Skeletal muscle tissue (tissue), 4 donors: Measurements from ENCODE around the gene TSR1. TPM values are rescaled to one million over a fixed set of nuclear protein-coding genes. Genes with fewer than 3 reads are reported as not detected.

Source experiments
- H3K27ac ChIP-seq: one replicate; pipeline ENCODE4 v1.7.0; 2013; ENCODE audit warnings: mild to moderate bottlenecking, low read depth, low read length, inconsistent platforms
- H3K27me3 ChIP-seq, 3 donors: one replicate each; pipeline ENCODE4 v1.7.0; 2013; ENCODE audit warnings: low read length in 3 of 3; ENCODE audit not compliant: control insufficient read depth in 3 of 3, insufficient read depth in 3 of 3
- H3K36me3 ChIP-seq, 3 donors: one replicate each; pipeline ENCODE4 v1.7.0; 2013; ENCODE audit warnings: low read length in 3 of 3; ENCODE audit not compliant: control insufficient read depth in 3 of 3, insufficient read depth in 3 of 3
- H3K4me1 ChIP-seq, 3 donors: one replicate each; pipeline ENCODE4 v1.7.0; 2013; ENCODE audit warnings: low read length in 3 of 3, mild to moderate bottlenecking in 3 of 3; ENCODE audit not compliant: control insufficient read depth in 3 of 3, insufficient read depth in 3 of 3
- H3K4me3 ChIP-seq, 3 donors: one replicate each; pipeline ENCODE4 v1.7.0; 2013; ENCODE audit warnings: low read length in 3 of 3
- H3K9ac ChIP-seq, 3 donors: one replicate each; pipeline ENCODE4 v1.7.0; 2013; ENCODE audit warnings: low read length in 3 of 3, mild to moderate bottlenecking in 3 of 3, moderate library complexity in 2 of 3, low read depth in 1 of 3
- H3K9me3 ChIP-seq, 3 donors: one replicate each; pipeline ENCODE4 v1.7.0; 2013; ENCODE audit warnings: low read length in 3 of 3; ENCODE audit not compliant: control insufficient read depth in 3 of 3
- total RNA-seq: library from RNA; depleted of rRNA; stranded (reverse); fragments of >200 nt; gene quantifications from one replicate; pipeline ENCODE4 v1.2.3, GENCODE V29; 2014
- donor health status: Osteomylitis.

TSR1 gene
- total RNA-seq, 1 donor from 2014 or later = 26.1 TPM

DNA sequence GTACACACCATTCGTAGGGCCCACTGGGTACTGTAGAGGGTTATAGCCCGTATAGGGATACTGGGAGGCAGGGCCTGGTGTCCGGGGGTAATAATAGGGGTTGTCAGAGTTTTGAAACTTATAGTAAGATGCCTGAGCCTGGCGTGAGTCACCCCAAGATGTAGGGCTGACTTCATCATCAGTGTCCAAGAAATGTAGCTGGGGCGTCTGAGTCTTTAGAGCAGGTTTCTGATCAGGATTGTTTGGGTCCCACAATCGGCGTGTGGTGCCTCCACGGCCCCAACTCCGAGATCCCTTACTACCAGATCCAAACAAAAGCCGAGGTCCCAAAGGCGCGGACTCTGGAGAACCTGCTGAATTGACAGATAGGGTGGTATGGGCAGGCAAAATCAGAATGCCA lies 37.1 kb downstream of the TSR1 start:
- H3K27me3 ChIP-seq = no peaks in the 10 kb centered on the region
- peaks cover 9 to 22% (median 14%) of the 10 kb centered on the region in 3 donors for H3K4me1 ChIP-seq
- H3K4me3 ChIP-seq = no peak overlapping the region
- H3K9me3 ChIP-seq = no peaks in the 10 kb centered on the region
- H3K36me3 ChIP-seq = peaks cover 25 to 56% (median 45%) of the 10 kb centered on the region in 3 donors
- no peak overlapping the region for H3K9ac ChIP-seq
- no peak overlapping the region for H3K27ac ChIP-seq

DNA sequence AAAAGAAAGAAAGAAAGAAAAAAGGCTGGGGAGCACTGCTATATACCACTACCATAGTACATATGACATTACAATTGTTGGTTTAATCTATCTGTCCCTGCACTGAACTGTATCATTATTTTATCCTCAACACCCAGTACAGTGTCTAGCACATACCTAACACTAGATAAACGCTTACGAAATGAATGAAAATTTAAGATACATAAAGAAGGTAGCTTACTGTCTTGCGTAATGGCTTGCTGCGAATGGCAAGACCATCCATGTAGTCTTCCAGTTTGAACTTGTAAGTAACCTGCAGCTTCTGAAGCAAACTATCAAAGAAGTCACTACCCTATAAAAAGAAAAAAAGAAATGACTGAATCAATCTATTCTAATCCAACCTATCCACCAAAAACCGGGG lies 39.2 kb downstream of the TSR1 start:
- Histone ChIP-seq H3K9ac (no peak overlapping the region), H3K27ac (no peak overlapping the region), H3K4me1 (peaks cover 3 to 9% (median 4%) of the 10 kb centered on the region in 3 donors), H3K27me3 (no peaks in the 10 kb centered on the region), H3K4me3 (no peak overlapping the region), H3K9me3 (no peaks in the 10 kb centered on the region), H3K36me3 (peaks cover 37 to 71% (median 61%) of the 10 kb centered on the region in 3 donors)

DNA sequence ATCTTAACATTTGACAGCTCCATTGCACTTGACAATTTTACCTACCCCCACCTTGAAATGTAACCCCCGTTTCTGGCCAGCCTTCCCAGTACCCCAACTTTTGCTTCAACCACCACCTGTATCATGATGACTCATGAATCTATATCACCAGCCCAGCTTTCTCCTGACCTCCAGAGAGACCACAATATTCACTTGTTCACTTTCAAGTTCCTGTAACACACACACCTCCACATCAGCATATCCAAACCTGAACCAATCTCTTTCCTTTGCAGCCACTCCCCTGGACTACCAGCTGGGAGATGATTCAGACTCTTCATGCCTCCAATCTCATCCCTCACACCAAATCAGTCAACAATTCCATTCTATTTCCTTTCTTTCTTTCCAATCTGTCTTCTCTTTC lies 40.7 kb downstream of the TSR1 start:
- no peak overlapping the region for H3K9ac ChIP-seq
- H3K27ac ChIP-seq = no peak overlapping the region
- no peaks in the 10 kb centered on the region for H3K27me3 ChIP-seq
- peaks cover 0 to 5% (median 3%) of the 10 kb centered on the region in 3 donors for H3K4me1 ChIP-seq
- H3K36me3 ChIP-seq = peaks cover 40 to 77% (median 73%) of the 10 kb centered on the region in 3 donors
- H3K9me3 ChIP-seq = no peaks in the 10 kb centered on the region
- no peak overlapping the region for H3K4me3 ChIP-seq

DNA sequence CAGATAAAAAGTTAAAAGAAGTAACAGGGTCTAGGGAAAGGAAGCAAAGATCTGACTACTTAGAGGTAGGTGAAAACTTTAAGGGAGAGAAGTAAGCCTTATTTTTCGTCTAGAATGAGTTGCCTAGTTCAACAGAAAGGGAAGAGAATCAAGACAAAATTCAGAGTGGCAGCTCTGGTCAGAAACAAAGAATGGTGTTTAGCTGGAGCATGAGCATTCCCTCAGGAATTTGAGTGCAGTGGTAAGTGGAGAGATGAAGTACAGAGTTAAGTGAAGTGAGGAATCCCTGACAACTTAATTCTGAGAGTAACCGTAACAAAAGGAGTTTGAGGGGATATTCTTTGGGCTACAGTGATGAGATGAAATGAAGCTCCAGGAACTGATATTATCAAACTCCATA lies 44.2 kb downstream of the TSR1 start:
- H3K36me3 ChIP-seq = peaks cover 31 to 69% (median 63%) of the 10 kb centered on the region in 3 donors
- no peaks in the 10 kb centered on the region for H3K9me3 ChIP-seq
- H3K4me1 ChIP-seq = no peaks in the 10 kb centered on the region
- H3K27ac ChIP-seq = no peak overlapping the region
- no peaks in the 10 kb centered on the region for H3K27me3 ChIP-seq
- H3K4me3 ChIP-seq = no peak overlapping the region
- H3K9ac ChIP-seq = no peak overlapping the region

DNA sequence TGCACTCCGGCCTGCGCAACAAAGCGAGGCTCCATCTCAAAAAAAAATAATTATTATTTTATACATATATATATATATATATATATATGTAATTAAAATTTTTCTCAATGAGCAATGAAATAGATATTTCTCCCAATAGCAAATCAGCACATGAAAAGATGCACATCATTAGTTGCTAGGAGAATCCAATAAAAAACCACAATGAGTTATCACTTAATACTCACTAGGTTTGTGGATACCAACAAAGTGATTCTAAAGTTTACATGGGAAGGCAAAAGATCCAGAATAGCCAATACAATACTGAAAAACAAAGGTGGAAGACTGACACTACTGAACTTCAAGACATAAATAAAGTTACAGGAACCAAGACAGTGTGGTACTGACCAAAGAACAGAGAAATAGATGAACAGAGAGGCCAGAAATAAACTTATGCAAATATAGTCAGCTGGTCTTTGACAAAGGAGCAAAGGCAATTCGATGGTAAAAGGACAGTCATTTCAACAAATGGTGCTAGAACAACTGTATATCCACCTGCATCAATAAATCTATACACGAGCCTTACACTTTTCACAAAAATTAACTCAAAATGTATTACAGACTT lies 46.3 kb downstream of the TSR1 start:
- Histone ChIP-seq H3K9me3 (no peaks in the 10 kb centered on the region), H3K27me3 (no peaks in the 10 kb centered on the region), H3K36me3 (peaks cover 21 to 54% (median 43%) of the 10 kb centered on the region in 3 donors), H3K27ac (no peak overlapping the region), H3K4me3 (no peak overlapping the region), H3K9ac (no peak overlapping the region), H3K4me1 (no peaks in the 10 kb centered on the region)

DNA sequence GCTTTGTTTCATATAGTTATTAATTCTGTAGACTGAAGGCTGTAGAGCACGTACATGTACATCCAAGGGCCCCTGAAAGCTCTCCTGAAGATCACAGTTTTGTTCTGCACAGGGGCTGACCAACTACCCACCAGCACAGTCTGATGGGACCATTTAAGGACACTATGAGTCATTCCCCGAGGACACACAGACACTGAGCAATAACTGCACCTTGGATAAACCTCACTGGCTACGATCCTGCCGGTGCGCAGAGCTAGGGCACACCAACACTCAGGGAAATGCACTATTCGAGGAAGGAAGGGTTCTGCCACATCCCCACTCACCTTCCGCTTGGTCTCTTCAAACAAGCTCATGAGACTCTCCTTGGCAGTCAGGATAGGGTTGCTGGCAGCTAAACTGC lies 53.0 kb downstream of the TSR1 start:
- Histone ChIP-seq H3K36me3 (peaks cover 32 to 49% (median 49%) of the 10 kb centered on the region in 3 donors), H3K27ac (no peak overlapping the region)

DNA sequence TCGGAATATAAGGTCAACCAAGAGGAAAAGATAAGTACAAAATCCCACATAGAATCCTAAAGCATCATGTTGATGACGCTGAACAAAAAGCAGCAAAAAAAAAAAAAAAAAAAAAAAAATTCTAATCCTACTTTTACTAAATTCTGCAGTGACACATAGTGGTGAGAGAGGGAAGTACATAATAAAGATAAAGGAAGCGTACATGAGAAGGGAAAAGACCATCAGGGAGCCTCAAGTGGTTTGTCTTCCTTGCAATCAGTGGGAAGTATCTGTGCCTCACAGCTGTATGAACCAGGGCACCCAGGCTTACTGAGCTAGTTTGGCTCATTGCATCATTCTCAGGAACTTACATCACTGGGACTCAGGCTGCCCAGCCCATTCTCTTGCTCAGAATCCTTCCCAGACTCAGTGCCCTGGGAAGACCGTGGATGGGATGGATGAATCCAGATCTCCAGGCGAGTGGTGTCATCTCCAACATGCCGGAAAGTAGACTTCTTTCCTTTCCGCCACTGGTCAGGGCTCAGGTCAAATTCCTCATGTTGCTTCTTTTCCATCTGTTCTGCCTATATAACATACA lies 53.9 kb downstream of the TSR1 start:
- Histone ChIP-seq H3K9me3 (no peaks in the 10 kb centered on the region), H3K4me3 (no peak overlapping the region), H3K27me3 (no peaks in the 10 kb centered on the region), H3K36me3 (peaks cover 28 to 49% (median 44%) of the 10 kb centered on the region in 3 donors), H3K27ac (no peak overlapping the region), H3K9ac (no peak overlapping the region), H3K4me1 (no peaks in the 10 kb centered on the region)

More for the DNA sequence above, 53.0 kb downstream of the TSR1 start:
- Histone ChIP-seq H3K4me1 (no peaks in the 10 kb centered on the region), H3K27me3 (no peaks in the 10 kb centered on the region), H3K4me3 (no peak overlapping the region), H3K9me3 (no peaks in the 10 kb centered on the region), H3K9ac (no peak overlapping the region)

DNA sequence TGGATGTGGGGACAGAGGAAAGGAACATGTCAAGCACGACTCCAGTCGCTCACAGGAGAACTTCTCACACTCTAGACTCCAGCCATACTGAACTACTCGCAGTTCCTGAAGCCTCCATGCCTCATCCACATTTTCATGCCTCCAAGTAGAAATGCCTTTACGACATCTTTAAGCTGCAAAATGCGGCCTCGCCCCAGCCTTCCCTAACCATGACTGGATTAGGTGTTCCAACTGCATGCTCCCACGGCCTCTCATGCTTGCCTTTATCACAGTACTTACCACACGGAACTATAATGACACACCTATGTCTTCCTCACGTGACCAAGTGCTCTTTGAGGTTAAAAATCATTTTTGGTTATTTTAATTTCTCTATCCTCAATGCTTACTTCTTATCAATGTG lies 56.5 kb downstream of the TSR1 start:
- Histone ChIP-seq H3K9me3 (no peaks in the 10 kb centered on the region), H3K4me1 (peaks cover 0 to 4% (median 3%) of the 10 kb centered on the region in 3 donors), H3K27ac (no peak overlapping the region), H3K27me3 (no peaks in the 10 kb centered on the region), H3K4me3 (no peak overlapping the region), H3K36me3 (peaks cover 33 to 48% (median 43%) of the 10 kb centered on the region in 3 donors), H3K9ac (no peak overlapping the region)

DNA sequence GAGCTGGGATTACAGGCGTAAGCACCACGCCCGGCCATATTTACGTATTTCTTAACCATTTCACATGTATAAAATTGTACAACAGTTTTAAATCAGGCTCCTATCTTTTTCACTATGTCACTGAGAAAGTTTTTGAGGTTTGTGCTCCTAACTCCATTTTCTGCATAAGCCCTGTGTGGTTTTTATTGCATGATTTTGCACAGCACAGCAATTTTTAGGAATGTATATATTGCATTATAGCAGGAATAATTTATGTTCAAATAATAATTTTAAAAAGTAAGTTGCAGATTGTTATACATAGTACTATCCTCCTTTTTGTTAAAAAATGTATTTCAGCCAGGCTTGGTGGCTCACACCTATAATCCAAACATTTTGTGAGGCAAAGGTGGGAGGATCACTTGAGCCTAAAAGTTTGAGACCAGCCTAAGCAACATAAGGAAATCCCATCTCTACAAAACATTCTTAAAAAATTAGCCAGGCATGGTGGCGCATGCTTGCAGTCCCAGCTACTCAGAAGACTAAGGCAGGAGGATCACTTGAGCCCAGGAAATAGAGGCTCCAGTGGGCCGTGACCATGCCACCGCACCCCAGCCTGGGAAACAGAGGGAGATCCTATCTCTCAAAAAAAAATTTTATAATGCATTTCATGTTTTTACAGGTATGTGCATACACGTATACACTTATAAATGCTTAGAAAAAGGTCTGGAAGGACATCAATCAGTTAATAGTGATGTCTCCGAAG lies 58.7 kb downstream of the TSR1 start:
- Histone ChIP-seq H3K27ac (no peak overlapping the region), H3K4me1 (peaks cover 0 to 4% (median 3%) of the 10 kb centered on the region in 3 donors), H3K36me3 (peaks cover 27 to 34% (median 34%) of the 10 kb centered on the region in 3 donors), H3K27me3 (no peaks in the 10 kb centered on the region), H3K9me3 (no peaks in the 10 kb centered on the region), H3K9ac (no peak overlapping the region), H3K4me3 (no peak overlapping the region)

DNA sequence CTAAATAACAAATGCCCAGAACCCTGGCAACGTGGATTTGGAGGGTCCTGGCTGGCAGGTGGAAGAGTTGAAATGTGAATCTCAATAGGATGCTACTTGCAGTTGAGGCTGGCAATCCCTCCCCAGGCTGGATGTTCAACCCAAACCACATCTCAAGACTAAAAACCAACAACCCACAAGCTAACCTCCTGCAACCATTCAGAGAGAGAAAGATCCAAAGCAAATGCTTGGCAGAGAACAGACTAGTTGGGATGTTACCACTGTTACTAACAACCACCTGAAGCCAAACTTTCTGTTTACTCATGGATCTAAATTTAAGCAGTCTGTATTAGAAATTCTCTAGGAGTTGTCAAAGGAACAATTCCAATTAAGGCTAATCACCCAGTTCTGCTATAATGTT lies 60.5 kb downstream of the TSR1 start:
- H3K9me3 ChIP-seq = no peaks in the 10 kb centered on the region
- no peak overlapping the region for H3K9ac ChIP-seq

More for the DNA sequence above, 60.5 kb downstream of the TSR1 start:
- peaks cover 15 to 20% (median 17%) of the 10 kb centered on the region in 3 donors for H3K36me3 ChIP-seq
- H3K27me3 ChIP-seq = no peaks in the 10 kb centered on the region
- H3K4me1 ChIP-seq = peaks cover 0 to 4% (median 3%) of the 10 kb centered on the region in 3 donors
- H3K27ac ChIP-seq = no peak overlapping the region
- H3K4me3 ChIP-seq = no peak overlapping the region
